ENCODE data around the gene SCGB2B2.
A peak's percentile ranks its signal among the peaks of the same experiment; 100 is the strongest.
"Not testable (repeated sequence)": the region's sequence is repeated elsewhere in the genome, so short reads cannot be mapped to it uniquely, and the experiment has no call there.

SCGB2B2 gene

GRCh38 chr19:34676697-34677385 is at the start of gene SCGB2B2:
SCGB2B2 (minus strand) TSS chr19:34677159; CDS start chr19:34594563, 82,596 bp downstream.
- DNase-seq (ENCODE audit: low spot score): no peak

GRCh38 chr19:34725400-34725799 is 48.4 kb upstream of the SCGB2B2 start:
- no peak for DNase-seq (ENCODE audit: low spot score)

- DNase-seq (ENCODE audit: low spot score): no peak
These were observed 45.4 kb upstream of the SCGB2B2 start for GRCh38 chr19:34722353-34722752.

- no peak for DNase-seq (ENCODE audit: low spot score)
These were observed 38.4 kb upstream of the SCGB2B2 start for GRCh38 chr19:34715357-34715756.

- no peak for DNase-seq (ENCODE audit: low spot score)
These were observed 36.3 kb upstream of the SCGB2B2 start for GRCh38 chr19:34713262-34713637.

- no peak for DNase-seq (ENCODE audit: low spot score)
These were observed 35.7 kb upstream of the SCGB2B2 start for GRCh38 chr19:34712395-34713261.

- no peak for DNase-seq (ENCODE audit: low spot score)
These were observed 34.9 kb upstream of the SCGB2B2 start for GRCh38 chr19:34711890-34712289.

GRCh38 chr19:34707661-34708060 is 30.7 kb upstream of the SCGB2B2 start:
- no peak for DNase-seq (ENCODE audit: low spot score)

GRCh38 chr19:34692549-34692948 is 15.6 kb upstream of the SCGB2B2 start:
- no peak for DNase-seq (ENCODE audit: low spot score)

GRCh38 chr19:34690372-34690771 is 13.4 kb upstream of the SCGB2B2 start:
- DNase-seq (ENCODE audit: low spot score): no peak

GRCh38 chr19:34688592-34688991 is 11.6 kb upstream of the SCGB2B2 start:
- no peak for DNase-seq (ENCODE audit: low spot score)

- no peak for DNase-seq (ENCODE audit: low spot score)
These were observed 10.4 kb upstream of the SCGB2B2 start for GRCh38 chr19:34687348-34687747.

GRCh38 chr19:34686455-34686854 is 9.5 kb upstream of the SCGB2B2 start:
- no peak for DNase-seq (ENCODE audit: low spot score)

- DNase-seq (ENCODE audit: low spot score): not testable (repeated sequence)
These were observed 8.3 kb upstream of the SCGB2B2 start for GRCh38 chr19:34685266-34685665.

- DNase-seq (ENCODE audit: low spot score): no peak
These were observed 4.5 kb upstream of the SCGB2B2 start for GRCh38 chr19:34681478-34681877.

- DNase-seq (ENCODE audit: low spot score): no peak
These were observed 1.5 kb upstream of the SCGB2B2 start for GRCh38 chr19:34678421-34678820.

- DNase-seq (ENCODE audit: low spot score): no peak
These were observed 1.1 kb upstream of the SCGB2B2 start for GRCh38 chr19:34678085-34678412.

GRCh38 chr19:34677386-34678084 is 576 bp upstream of the SCGB2B2 start, which contains the start of gene ZNF302:
ZNF302 (plus strand) TSS chr19:34677678; CDS start chr19:34678805, 1,127 bp downstream.
- DNase-seq (ENCODE audit: low spot score): peak; percentile 98

- DNase-seq (ENCODE audit: low spot score): no peak
These were observed 1.0 kb downstream of the SCGB2B2 start for GRCh38 chr19:34675919-34676318.

- no peak for DNase-seq (ENCODE audit: low spot score)
These were observed 1.7 kb downstream of the SCGB2B2 start for GRCh38 chr19:34675250-34675649.

- no peak for DNase-seq (ENCODE audit: low spot score)
These were observed 3.4 kb downstream of the SCGB2B2 start for GRCh38 chr19:34673590-34673989.

- DNase-seq (ENCODE audit: low spot score): no peak
These were observed 5.0 kb downstream of the SCGB2B2 start for GRCh38 chr19:34671972-34672371.

GRCh38 chr19:34669305-34669704 is 7.7 kb downstream of the SCGB2B2 start:
- DNase-seq (ENCODE audit: low spot score): no peak
